Right renal pelvis (tissue), 4 donors: ENCODE measurements around the gene CD34. TPM values are rescaled to one million over a fixed set of nuclear protein-coding genes. Genes with fewer than 3 reads are reported as not detected.
"Not testable (repeated sequence)": the region's sequence is repeated elsewhere in the genome, so short reads cannot be mapped to it uniquely, and the experiment has no call there.

Experiments used
- DNase-seq, 4 donors: peaks; one replicate each; pipeline ENCODE4 v3.0.0-alpha.2; 2013; ENCODE audit warnings: low read depth in 4 of 4, low spot score in 3 of 4, missing footprints in 1 of 4
- polyA plus RNA-seq, 4 donors: library from polyadenylated mRNA; unstranded; fragments of 120-200 nt; gene quantifications; one replicate each; pipeline ENCODE4 v1.2.1, GENCODE V29; 2013; ENCODE audit not compliant: insufficient read length in 4 of 4

CD34 gene
- polyA plus RNA-seq, 4 donors: 96.2 to 123 (median 118) TPM

- DNase-seq: no peak
Measured at GRCh38 chr1:207933205-207933800, 22.4 kb upstream of the CD34 start.

GRCh38 chr1:207926984-207927383 is 16.1 kb upstream of the CD34 start:
- no peak for DNase-seq

- DNase-seq: not testable (repeated sequence)
Measured at GRCh38 chr1:207925969-207926368, 15.0 kb upstream of the CD34 start.

DNA sequence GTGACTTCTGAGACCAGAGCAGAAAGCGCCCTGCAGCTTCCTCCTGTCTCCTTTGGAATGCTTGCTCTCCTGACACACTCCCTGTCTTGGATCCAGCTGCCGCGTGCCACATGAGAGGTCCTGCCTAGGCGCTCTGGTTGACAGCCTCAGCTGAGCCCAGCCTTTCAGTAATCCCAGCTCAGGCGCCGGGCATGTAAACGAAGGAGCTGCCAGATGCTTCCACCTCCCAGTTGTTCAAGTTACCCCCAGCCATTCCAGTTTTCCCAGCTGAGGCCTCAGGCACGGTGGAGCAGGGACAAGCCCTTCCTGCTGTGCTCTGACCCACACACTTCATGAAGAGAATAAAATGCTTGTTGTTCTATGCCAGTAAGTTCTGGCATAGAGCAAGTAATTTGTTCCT is 14.3 kb upstream of the CD34 start:
- no peak for DNase-seq

GRCh38 chr1:207923561-207923960 is 12.6 kb upstream of the CD34 start:
- no peak for DNase-seq

- DNase-seq: no peak
Measured at GRCh38 chr1:207923121-207923520, 12.2 kb upstream of the CD34 start.

DNA sequence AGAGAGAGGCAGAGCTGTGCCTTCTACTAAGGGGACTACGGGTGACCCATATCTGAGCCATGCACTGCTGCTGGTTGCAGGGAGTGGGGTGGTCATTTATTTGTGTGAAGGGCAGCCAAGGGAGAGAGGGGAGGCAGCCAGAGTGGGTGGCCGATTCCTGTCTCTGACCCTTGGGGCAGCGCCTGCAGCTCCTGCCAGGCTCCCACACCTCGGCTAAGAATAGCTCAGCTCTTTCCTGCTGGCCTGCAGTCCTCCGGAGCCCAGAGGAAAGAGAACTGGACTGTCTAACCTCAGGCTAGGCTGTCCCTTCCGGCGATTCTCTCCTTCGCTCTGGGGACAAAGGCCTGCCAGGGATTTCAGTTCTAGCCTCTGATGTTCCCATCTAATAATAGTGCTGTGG is 11.6 kb upstream of the CD34 start:
- DNase-seq: no peak

GRCh38 chr1:207921321-207921720 is 10.4 kb upstream of the CD34 start:
- no peak for DNase-seq

DNA sequence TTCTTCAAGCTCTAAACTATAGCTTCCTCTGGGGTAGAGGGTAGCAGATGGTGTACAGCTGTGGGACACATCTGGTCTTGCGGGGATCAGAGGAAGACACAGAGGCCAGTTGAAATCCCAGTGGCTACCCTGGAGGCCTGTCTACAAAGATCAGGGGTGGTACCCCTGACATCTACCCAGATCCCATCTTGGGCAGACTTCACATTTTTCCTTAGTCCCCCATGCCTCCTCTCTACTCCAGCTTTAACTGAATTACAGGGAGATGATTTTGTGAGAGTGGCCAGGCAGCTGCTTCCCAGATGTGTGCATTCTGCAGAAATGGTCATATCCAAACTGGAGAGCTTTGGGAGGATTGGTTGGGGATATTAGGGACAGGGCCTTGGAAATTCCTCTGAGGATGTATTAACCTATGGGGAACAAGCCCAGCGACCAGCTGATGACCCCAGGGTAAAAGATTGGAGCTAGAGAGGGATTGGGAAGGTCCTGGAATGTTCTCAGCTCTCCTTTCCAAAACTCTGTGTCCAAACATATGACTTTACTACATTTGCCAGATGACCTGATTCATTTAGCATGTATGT is 9.6 kb upstream of the CD34 start:
- DNase-seq: no peak

- no peak for DNase-seq
Measured at GRCh38 chr1:207919523-207920170, 8.7 kb upstream of the CD34 start.

DNA sequence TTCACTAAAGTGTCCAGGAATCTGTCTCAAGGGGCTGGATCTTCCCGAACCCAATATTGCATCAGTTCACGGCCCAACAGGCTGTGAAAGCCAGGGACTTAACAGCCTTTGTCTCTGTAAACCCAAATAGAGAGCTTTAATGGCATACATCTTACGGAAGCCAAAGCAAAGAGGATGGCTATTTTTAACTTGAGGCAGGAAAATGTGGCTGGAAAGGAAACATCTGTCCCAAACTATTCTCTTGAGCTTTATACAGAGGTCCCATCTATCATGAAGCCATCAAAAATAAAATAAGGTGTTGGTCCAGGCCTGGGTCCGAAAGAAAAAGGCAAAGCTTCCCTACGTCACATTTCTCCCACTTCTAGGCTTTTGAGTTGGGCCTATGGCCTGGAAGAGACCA is 7.7 kb upstream of the CD34 start:
- DNase-seq: no peak

DNA sequence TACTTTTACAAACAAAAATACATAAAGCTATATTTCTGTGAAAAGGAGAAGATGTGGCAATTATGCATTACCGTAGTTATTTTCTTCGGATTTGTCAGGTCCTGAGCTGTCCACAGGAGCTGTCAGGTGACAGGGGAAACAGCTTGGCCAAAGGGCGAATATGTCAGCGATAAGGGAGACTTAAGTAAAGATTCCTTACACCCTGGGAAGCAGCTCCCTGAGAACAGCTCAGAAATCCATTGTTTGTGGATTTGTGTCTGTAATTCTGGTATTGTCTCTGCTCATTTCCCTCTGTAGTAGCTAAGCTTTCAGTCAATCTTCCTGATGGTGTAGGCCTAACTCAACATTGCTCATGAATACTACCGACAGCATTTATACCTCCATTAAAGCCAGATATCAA is 7.1 kb upstream of the CD34 start:
- no peak for DNase-seq

DNA sequence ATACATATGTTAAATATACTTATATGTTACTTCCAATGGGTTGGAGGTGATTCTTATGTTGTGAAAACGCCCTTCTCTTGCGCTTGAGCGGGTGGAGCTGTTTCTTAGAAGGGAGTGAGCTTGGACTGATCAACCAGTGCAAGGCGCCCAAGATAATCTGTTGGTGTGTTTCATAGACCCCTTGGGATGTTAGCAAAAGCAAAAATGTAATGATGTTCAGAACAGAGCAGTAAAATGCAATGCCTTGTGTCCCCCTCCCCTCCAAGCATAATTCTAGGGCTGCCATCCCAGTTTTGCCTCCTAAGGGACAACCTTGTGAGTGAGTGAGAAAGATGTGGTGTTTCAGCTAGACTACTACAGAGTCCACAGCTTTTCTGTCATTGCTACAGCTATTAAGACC is 6.2 kb upstream of the CD34 start:
- no peak for DNase-seq

DNA sequence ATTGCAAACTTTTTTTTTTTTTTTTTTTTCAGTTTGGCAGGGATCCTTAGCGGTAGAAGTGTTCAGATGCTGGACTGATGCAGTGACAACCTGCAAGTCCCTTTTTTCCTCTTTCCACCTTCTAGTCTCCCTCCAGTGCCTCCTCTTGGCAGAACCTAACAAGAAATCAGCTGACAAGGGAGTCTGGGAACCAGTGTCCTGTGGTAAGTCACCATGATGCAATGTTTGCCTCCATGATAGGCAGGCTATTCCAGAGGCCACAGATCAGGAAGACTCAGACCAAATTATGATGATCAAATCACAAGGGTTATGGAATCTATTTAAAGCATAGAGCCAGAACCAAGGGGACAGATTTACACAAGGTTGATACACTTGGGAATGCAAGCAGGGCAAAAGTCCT is 3.0 kb upstream of the CD34 start:
- DNase-seq: no peak

DNA sequence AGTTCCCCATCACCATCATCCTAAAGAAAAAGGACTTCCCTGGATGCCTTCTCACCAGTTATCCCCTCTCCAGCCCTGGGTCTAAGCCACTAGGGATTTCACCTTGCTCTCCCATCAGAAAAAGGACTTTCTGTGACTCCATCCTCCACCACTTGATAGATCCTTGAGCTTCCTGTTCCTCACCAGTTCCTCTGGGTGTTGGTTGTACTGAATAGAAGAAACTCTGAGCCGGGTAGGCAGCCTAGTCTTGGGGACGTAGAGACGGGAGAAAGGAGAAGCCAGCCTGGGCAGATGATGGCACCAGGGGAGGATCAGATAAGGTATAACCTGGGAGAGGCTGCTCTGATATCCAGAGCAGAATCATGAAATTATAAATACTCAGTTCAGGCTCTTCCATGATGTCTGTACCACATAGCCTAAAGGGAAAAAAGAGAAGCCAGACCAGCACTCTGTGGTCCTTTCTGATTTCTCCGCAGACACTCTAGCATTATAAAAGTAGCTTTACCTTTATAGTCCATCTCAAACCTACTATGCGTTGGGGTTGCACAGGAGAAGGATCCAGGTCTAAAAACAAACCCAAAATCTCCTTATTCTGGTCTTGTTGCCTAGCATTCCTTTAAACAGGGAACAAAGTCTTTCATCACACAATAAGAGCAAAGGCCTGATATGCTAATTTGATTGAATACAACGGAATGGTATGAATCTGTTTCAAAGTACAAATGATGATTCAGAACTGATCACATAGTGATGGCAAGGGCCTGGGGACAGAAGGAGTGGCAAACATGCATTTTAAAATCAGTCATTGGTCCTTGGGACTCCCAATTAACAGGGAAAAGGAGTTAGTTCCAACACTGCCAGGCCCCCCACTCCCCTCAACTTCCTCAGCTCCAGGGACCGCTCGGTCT is 1.2 kb upstream of the CD34 start:
- no peak for DNase-seq

- DNase-seq: no peak
Measured at GRCh38 chr1:207909687-207910086, 1.2 kb downstream of the CD34 start.

GRCh38 chr1:207908107-207908734 is 2.7 kb downstream of the CD34 start:
- DNase-seq: no peak

- no peak for DNase-seq
Measured at GRCh38 chr1:207904391-207904790, 6.5 kb downstream of the CD34 start.

DNA sequence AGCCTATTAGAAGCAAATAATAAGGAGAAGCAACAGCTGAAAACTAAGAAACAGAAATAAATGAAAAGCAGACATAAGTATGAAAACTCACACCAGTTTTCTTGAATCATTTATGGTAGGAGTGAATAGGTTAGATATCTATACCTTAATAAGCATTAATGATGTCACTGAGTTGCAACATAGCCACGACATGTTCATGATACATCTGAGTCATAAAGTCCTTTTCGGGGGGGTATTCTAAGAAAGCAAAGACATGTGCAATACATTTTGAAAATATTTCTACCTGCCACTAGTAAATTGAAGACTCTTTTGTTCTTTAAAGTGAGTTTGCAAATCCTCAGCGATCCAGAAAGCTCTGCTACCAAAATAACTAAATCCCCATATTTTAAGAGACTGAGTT is 7.2 kb downstream of the CD34 start:
- DNase-seq: no peak

- DNase-seq: no peak
Measured at GRCh38 chr1:207903053-207903452, 7.9 kb downstream of the CD34 start.

- no peak for DNase-seq
Measured at GRCh38 chr1:207902566-207902965, 8.4 kb downstream of the CD34 start.
